SIG-M5 treated with dmso at 0.1 percent for 504 hours (cell line): ENCODE results near the gene RHOBTB3.
"Not testable (repeated sequence)": the region's sequence is repeated elsewhere in the genome, so short reads cannot be mapped to it uniquely, and the experiment has no call there.

ENCODE experiments used
- DNase-seq: peaks from one replicate; lab custom pipeline; 2025; ENCODE audit not compliant: unreplicated experiment; lab: John Stamatoyannopoulos, UW

RHOBTB3 gene

DNA sequence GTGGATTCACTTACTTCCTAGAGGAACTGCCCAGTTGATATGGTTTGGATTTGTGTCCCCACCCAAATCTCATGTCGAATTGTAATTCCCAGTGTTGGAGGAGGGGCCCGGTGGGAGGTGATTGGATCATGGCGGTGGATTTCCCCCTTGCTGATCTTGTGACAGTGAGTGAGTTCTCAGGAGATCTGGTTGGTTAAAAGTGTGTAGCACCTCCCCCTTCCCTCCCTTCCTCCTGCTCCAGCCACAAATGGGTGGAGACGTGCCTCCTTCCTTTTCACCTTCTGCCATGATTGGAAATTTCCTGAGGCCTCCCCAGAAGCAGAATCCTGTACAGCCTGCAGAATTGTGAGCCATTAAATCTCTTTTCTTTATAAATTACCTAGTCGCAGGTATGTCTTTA, 17.9 kb upstream of the RHOBTB3 start:
- not testable (repeated sequence) for DNase-seq

DNA sequence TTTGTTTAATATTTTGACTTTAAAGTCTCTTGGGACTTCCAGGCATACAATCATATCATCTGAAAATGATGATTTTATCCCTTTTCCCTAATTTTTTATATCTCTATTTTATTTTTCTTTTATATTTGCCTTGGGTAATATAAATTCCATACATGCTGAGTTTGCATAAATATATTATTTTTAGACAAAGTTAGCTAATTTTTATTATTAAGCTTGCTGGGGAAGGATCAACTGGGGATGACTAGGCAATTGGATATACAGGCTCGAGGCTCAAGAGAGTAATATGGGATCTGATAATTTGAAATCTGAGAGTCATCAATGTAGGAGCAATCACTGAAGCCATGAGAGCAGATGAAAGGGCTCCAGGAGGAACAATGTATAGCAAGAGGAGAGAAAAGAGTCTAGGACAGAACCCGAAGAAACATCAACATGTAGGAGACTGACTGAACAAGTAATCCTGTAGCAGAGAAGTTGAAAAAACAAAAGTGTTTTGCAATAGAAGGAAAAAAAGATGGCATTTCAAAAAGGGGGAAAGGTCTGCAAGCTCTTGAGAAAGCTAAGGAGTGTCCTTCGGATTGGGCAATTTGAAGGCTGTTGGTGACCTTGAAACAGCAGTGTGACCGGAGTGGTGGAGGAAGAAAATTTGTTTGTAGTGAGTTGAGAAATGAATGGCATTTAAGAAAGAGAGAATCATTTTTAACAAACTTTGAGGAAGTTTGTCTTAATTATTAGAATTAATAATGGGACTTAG, 17.0 kb upstream of the RHOBTB3 start:
- DNase-seq, result peak; percentile 16

DNA sequence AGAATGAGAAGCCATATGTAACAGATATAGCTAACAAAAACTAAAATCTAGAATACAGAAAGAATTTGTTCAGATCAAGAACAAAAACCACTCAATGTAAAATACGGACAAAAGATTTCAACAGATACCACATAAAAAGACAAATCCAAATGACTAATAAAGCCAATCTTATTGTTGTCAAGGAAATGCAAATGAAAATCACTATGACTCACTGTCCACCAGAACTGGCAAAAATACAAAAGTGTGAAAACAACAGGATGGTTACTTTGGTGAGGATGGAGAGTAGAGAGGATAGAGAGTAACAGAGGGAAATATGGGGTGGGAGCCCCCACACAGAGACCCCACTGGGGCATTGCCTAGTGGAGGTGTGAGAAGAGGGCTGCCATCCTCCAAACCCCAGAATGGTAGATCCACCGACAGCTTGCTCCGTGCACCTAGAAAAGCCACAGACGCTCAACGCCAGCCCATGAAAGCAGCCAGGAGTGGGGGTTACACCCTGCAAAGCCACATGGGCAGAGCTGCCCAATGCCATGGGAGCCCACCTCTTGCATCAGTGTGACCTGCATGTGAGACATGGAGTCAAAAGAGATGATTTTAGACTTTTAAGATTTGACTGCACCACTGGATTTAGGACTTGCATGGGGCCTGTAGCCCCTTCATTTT, 15.2 kb upstream of the RHOBTB3 start:
- no peak for DNase-seq

GRCh38 chr5:95717439-95717838, 13.7 kb upstream of the RHOBTB3 start:
- DNase-seq, result no peak

DNA sequence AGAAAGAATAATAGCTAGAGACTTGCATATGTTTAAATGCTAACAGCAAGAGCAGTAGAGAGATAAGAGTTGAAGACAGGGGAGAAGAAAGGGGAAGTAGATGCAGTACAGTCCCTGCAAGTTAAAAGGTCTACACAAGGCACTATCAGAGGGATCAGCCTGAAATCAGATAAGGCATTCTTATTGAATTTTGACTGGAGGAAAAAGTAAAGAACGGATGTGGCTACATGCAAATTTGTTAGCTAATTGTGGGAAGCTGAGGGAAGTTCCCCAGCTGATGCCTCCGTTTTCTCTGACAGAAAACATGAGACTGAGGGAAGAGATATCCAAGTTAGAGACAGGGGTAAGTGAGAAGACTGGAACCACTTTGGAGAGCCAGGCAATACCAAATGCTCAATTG, 12.9 kb upstream of the RHOBTB3 start:
- DNase-seq, result peak; percentile 86

DNA sequence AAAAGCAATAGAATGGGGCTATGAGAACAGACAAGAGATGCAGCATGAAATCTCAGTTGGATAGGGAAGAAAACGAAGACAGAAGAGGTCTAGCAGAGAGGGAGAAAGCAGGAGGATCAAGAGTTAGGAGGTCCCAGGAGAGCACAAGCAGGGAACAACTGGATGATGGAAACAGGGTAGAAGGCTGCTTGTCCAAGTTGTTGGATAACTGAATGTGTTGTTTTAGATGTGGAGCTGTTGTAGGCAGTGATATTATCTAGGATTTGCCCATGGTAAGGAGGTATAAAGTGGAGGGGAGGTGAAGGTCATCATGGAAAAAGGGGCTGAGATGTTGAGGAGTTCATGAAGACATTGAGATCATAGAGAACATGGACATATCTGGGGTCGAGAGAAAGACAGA, 12.4 kb upstream of the RHOBTB3 start:
- no peak for DNase-seq

DNA sequence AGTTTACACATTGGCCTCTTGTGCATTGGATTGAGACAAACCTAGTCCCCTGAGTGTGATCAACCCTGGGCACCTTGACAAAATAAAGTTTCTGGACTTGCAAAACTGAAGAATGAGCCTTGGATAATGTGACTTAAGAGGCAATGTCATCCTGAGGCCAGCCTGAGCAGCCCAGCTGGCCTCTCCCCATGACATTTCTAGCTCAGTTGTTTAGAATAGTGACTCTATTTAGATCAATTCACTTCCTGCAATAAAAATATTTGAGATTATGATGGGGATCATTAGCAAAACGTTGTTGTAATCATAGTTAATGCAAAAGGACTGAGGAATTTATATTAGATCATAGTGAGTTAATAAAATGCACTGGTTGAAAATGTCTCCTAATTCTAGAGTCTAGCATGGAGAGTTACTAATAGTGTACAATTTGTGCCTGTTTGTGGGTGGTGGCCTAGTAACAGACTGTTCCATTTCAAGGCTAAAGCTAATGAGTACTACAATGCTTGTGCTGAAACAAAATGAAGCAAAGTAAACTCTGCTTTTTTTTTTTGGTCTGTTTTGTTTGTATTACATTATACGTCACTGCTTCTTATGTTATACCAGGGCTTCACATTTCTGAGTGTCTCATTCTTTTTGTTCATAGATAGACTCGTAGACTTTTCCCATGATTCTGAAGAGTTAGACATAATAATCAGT, 10.9 kb upstream of the RHOBTB3 start:
- DNase-seq, result no peak

DNA sequence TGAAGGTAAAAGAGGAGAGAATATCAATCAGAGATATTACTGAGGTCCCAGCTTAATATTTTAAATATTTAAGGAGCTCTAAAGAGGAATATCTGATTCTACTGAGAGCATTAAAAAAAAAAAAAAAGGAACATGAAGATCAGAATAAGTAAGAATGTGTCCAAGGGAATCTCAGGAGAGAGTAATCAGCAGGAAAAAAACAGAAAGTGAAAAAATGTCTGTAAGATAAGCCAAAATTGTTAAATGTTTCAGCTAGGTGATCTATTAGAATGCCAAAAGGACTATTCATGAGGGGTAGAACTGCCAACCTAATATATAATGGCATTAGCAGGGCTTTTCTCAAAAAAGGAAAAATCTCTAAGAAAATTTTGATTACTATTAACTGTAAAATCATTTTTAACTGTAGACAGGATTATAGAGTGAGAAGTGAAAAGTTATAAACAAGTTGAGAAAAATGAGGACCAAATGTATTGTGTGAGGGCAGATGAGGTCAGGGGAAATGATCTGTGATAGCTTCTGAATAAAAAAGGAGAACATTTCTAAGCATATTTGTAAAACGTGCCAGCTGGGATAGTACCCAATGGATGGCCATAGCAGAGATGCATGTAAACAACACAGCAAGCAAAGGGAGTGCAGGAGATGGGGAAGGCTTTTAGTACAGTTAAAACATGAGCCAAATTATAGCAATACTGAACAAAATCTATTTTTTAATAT, 9.4 kb upstream of the RHOBTB3 start:
- no peak for DNase-seq

GRCh38 chr5:95723632-95724369, 7.3 kb upstream of the RHOBTB3 start:
- DNase-seq, result no peak

DNA sequence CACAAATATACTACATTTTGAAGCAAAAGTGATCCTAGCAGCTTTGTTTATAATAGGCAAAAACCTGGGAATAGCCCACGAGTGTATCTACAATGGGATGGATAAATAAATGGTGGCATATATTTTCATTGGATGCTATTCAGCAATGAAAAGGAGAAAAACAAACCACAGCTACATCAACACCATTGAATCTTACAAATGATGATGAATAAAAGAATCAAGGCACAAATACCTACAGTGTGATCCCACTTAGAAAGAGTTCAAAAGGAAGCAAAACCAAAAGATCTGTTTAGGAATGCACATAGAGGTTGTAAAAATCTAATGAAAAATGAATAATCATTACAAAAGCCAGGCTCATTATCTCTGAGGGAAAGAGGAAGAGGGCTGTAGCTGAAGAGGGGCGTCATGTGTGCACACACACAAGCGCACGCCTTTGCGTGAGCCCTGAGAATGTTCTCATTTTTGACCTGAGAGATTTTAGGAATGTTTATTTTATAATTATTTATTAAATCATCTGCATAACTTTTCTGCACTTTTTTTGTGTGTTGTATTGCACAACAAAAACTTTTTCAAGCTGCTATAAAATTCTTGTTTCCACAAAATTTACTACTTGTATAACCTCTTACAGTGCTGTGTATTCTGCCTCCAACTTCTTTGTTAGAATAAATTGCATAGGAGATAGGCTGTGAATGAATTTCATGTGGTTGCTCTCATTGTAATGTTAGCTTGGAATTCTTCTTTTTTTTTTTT, 5.9 kb upstream of the RHOBTB3 start:
- peak; percentile 15 for DNase-seq

- DNase-seq, result no peak
These were observed 5.0 kb upstream of the RHOBTB3 start for GRCh38 chr5:95725937-95726810.

DNA sequence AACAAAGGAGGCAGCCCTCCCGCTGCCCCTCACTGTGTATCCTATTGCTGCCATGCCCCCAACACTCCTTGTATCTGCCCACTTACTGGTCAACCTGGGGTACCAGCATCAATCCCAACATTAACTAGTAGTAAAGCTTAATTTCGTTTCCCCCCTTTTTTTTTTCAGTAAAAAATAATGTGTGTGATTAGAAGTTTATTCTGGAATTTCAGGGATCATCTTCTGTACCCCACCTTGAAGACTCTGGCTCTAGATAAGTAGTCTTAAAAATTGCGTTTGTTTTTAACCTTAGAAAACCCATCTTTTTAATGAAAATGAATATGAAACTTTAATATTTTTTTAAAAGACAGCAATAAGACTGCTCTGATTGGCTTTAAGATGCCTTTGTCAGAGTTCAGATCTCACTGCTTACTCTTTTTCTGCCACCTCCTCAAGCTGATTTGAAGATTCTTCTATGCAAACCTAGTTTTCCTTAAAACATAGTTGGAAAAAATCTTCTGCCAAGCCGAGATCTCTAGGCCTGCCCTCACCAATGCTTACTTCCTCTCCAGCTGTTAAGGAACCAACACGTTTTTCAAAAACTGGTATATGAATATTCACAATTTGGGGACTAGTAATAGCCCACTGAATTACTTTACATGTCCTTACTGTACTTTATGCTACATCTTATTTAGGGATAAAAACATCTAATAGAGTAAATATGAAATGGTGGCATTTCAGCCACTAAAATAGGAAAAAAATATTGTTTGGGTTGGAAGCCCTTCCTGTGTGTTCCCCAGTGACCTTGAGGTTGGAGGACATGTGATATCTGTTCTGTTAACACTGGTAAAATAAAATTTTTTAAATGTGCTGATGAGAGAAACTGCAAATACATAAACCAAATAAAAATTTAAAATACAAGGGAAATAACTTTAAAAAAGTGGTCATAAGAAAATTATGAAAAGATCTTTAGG, 4.0 kb upstream of the RHOBTB3 start:
- no peak for DNase-seq

GRCh38 chr5:95727764-95728191, 3.4 kb upstream of the RHOBTB3 start:
- no peak for DNase-seq

DNA sequence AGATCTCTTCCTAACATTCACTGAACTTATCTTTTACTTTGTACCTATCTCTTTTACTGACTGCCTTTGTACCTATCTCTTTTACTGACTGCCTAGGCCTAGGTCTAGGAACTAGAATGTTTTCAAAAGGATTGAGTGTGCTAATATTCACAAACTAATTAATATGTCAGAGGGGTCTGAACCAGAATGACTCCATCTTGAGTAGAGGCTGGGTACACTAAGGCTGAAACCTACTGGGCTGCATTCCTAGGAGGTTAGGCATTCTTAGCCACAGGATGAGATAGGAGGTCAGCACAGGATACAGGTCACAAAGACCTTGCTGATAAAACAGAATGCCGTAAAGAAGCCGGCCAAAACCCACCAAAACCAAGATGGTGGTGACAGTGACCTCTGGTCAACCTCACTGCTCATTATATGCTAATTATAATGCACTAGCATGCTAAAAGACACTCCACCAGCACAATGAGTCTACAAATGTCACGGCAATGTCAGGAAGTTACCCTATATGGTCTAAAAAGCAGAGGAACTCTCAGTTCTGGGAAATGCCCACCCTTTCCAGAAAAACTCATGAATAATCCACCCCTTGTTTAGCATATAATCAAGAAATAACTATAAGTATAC, 2.5 kb upstream of the RHOBTB3 start:
- DNase-seq, result no peak

DNA sequence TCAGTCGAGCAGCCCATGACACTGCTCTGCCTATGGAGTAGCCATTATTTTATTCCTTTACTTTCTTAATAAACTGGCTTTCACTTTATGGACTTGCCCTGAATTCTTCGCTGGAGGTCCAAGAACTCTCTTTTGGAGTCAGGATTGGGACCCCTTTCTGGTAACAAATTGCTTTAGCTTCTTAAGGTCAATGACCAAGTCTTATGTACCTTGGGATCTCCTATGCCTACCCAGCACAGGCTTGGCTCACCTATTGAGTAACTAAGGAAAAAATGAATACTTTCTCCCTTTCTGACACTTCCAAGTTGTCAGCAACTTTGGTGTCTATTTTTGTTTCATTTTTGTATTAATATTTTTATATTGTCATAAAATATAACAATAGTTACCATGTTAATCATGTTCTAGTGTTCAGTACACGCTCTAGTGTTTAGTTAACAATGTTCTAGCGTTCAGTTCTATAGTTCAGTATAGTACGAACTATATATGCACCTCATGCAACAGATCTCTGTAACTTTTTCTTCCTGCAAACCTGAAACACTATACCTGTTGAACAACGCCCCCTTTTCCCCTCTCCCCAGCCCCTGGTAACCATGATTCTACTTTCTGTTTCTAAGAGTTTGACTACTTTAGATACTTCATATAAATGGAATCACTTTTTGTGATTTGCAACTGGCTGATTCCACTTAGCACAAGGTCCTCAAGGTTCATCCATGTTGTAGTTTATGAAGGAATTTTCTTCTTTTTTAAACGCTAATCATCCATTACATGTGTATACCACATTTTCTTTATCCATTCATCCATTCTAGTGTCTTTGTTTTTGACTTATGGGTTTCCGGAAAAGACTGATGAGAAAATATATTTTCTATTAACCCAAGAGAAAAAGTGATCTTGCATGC, 1.8 kb upstream of the RHOBTB3 start:
- no peak for DNase-seq

DNA sequence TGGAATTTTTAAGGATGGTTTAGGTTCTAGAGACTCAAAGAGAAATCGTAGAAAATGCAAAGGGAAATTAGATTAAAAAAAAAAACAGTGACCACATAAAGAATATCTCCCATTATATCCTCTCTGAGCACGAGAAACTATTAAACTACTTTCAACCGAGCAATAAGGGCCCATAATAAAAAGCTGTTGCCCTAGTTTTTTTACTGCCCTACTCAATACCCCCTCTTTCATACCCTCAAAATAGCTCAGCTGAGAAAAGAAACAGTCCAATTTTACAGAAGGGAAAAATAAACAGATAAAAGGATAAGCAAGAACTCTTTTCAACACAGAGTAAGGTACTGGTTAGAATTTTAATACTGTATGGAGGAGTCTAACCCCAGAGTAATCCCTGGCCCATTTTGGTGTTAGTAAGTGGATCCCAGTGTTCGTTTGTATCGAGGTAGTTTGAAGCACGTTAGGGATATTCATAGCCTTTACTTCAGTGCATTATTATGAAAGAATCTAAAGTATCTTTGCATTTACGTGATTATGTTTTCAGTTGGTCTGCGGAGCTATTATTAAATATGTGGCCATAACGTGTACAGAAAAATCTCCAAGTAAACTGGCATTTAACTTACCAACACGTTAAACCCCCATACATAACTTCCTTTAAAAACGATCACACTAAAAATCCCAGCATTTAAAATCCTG, 980 bp upstream of the RHOBTB3 start:
- DNase-seq, result no peak
